ENCODE measurements around the gene SLC25A21.

DNA sequence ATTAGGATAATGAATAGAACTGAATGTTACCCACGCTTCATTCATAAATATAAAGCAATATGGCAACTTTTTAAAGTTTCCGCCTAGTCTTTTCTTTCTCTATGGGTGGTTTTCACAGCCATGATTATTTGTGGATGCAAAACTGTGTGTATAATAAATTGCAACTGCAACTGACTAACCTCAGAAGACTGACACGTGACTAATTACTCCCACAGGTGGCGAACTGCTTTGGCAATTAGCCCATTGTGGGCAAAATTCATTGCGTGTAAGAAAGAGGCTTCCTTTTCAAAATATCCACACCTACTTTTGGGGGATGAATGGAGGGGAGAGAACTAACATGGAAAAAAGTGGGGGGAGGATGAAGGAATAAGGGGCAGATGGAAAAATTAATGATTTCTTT lies 79.0 kb downstream of the SLC25A21 start:
- TF ChIP-seq POLR2A (IDR thresholded peaks at IDR 0.05) = no peak
- TF ChIP-seq, protein P1, sequence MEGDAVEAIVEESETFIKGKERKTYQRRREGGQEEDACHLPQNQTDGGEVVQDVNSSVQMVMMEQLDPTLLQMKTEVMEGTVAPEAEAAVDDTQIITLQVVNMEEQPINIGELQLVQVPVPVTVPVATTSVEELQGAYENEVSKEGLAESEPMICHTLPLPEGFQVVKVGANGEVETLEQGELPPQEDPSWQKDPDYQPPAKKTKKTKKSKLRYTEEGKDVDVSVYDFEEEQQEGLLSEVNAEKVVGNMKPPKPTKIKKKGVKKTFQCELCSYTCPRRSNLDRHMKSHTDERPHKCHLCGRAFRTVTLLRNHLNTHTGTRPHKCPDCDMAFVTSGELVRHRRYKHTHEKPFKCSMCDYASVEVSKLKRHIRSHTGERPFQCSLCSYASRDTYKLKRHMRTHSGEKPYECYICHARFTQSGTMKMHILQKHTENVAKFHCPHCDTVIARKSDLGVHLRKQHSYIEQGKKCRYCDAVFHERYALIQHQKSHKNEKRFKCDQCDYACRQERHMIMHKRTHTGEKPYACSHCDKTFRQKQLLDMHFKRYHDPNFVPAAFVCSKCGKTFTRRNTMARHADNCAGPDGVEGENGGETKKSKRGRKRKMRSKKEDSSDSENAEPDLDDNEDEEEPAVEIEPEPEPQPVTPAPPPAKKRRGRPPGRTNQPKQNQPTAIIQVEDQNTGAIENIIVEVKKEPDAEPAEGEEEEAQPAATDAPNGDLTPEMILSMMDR (IDR thresholded peaks at IDR 0.05 in 8 of 11, conservative IDR thresholded peaks at IDR 0.05 in 3 of 11) = no peak
